BE2C (cell line): ENCODE data around the gene PTPRM.

ENCODE experiments used
- DNase-seq: peaks from one replicate; pipeline ENCODE4 v3.0.0-alpha.2; 2020
- H3K27me3 ChIP-seq: fragments of 250-450 bp; sonication (Bioruptor Pico); 2 replicates; pipeline ENCODE4 v1.5.1; 2020; ENCODE audit warnings: mild to moderate bottlenecking
- H3K36me3 ChIP-seq: fragments of 250-450 bp; sonication (Bioruptor Pico); 2 replicates; pipeline ENCODE4 v1.5.1; 2020; ENCODE audit warnings: mild to moderate bottlenecking
- H3K4me1 ChIP-seq: fragments of 250-450 bp; sonication (Bioruptor Pico); 2 replicates; pipeline ENCODE4 v1.5.1; 2020
- H3K4me3 ChIP-seq: 2 replicates; pipeline ENCODE4 v1.5.1; 2011; ENCODE audit warnings: low read depth, low read length
- H3K9me3 ChIP-seq: fragments of 250-450 bp; sonication (Bioruptor Pico); 2 replicates; pipeline ENCODE4 v1.5.1; 2020
- TF ChIP-seq, protein P1 (sequence below): IDR thresholded peaks from 2 replicates; pipeline ENCODE4 v1.5.1; 2012; ENCODE audit warnings: mild to moderate bottlenecking, low read depth, low read length

The PTPRM gene

DNA sequence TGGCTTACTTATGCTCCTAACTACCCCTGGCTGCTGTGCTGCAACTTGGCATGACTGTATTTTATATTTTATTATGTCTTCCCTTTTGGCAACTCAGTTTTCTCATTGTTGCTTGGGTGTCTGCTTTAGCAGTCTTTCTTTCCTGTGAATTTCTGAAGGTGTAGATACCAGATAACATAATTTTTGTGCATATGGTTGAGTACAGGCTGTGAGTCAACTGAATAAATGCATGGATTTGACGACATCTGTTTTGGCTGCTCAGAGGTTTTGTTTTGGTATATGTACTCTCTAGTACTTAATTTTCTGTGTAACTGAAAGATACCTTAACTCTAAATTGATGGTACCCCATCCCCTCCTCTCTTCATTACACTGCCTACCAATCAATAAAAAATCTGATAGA is 303.1 kb downstream of the PTPRM start:
- DNase-seq, result no peak

DNA sequence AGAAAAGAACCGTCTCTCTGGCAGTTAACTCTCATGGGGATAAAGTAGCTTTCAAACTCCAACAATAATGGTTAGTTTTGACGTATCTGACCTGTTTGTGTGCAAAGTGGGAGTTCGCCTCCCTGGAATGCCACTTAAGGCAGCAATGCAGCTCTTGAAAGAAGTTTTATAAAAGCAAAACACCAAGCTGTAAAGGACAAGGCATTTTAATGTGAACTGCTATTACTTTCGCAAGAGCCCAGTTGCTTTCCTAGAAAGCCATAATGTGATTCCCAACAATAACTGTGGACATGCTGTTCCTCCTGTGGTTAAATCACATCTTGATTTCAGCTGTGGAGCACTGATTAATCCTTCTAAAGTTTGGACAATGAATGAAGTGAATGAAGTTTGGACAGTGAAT is 303.7 kb downstream of the PTPRM start:
- H3K27me3 ChIP-seq, result no peaks in the 10 kb centered on the region
- H3K4me1 ChIP-seq, result no peaks in the 10 kb centered on the region
- no peaks in the 10 kb centered on the region for H3K9me3 ChIP-seq
- H3K36me3 ChIP-seq, result no peaks in the 10 kb centered on the region
- no peak overlapping the region for H3K4me3 ChIP-seq
- no peak for DNase-seq
- TF ChIP-seq, protein P1, sequence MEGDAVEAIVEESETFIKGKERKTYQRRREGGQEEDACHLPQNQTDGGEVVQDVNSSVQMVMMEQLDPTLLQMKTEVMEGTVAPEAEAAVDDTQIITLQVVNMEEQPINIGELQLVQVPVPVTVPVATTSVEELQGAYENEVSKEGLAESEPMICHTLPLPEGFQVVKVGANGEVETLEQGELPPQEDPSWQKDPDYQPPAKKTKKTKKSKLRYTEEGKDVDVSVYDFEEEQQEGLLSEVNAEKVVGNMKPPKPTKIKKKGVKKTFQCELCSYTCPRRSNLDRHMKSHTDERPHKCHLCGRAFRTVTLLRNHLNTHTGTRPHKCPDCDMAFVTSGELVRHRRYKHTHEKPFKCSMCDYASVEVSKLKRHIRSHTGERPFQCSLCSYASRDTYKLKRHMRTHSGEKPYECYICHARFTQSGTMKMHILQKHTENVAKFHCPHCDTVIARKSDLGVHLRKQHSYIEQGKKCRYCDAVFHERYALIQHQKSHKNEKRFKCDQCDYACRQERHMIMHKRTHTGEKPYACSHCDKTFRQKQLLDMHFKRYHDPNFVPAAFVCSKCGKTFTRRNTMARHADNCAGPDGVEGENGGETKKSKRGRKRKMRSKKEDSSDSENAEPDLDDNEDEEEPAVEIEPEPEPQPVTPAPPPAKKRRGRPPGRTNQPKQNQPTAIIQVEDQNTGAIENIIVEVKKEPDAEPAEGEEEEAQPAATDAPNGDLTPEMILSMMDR, result no peak

More for the DNA sequence above, 303.1 kb downstream of the PTPRM start:
- no peaks in the 10 kb centered on the region for H3K27me3 ChIP-seq
- TF ChIP-seq, protein P1, result no peak
- H3K4me1 ChIP-seq, result no peaks in the 10 kb centered on the region
- no peaks in the 10 kb centered on the region for H3K36me3 ChIP-seq
- H3K9me3 ChIP-seq, result no peaks in the 10 kb centered on the region
- no peak overlapping the region for H3K4me3 ChIP-seq

DNA sequence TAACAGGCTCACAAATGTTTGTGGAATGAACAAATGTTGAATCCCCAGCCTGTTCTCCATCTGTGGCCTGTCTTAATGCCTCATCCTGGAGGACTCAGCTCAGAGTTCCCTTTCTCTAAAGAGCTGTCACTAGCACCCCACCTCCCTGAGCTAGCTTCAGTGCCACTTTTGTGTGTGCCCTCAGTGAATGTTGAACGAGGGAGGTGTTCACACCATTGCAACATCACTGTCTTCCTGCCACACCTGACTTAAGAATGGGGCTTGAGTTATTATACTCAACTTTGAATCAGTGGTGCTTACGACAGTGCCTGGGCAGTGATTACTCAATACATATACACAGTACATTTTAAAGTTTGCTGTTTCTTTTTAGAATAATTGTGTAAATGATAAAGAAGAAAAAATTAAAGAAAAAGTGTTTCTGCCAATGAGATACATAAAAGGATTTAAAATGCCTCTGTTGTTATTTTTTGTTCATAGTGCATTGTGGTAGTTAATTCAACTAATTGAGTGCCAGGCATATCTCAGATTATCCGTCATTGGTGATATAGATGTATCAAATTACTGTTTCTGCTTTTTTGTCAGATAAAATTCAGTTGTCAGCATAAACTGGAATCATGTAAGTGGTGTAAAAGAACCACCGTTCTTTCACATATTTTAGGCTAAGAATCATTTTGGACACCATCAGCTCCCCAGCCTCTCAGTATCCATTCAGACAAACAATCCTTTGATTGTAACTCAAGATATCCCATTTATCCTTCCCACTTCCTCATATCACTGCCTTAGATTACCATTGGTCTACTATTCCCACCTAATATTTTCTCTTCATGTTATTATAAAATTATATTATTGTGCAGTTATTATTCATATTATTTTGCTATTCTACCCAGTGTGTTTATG is 304.7 kb downstream of the PTPRM start:
- DNase-seq, result no peak
- Histone ChIP-seq H3K4me3 (no peak overlapping the region), H3K9me3 (no peaks in the 10 kb centered on the region), H3K36me3 (no peaks in the 10 kb centered on the region), H3K27me3 (no peaks in the 10 kb centered on the region), H3K4me1 (no peaks in the 10 kb centered on the region)
- TF ChIP-seq, protein P1, result no peak

DNA sequence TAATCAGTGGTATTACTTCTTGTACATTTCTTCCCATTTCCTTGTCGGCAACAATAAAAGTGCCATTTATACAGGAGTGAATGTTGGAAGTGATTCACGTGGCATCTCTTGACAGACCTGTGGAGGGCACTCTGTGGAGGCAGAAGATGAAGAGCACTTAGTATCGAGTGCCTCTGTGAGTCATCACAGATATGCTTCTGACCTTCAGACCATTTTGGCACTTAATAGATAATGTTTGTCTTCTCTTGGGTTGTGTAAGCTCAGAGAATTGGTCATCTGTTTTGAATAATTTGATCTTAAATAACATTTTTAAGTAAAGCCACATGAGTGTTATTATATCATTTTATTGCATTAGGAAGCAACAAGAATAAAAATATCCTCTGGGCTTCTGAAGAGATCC is 305.5 kb downstream of the PTPRM start:
- no peaks in the 10 kb centered on the region for H3K36me3 ChIP-seq
- H3K4me3 ChIP-seq, result no peak overlapping the region
- TF ChIP-seq, protein P1, result no peak
- H3K4me1 ChIP-seq, result no peaks in the 10 kb centered on the region
- no peaks in the 10 kb centered on the region for H3K27me3 ChIP-seq
- no peaks in the 10 kb centered on the region for H3K9me3 ChIP-seq
- no peak for DNase-seq

DNA sequence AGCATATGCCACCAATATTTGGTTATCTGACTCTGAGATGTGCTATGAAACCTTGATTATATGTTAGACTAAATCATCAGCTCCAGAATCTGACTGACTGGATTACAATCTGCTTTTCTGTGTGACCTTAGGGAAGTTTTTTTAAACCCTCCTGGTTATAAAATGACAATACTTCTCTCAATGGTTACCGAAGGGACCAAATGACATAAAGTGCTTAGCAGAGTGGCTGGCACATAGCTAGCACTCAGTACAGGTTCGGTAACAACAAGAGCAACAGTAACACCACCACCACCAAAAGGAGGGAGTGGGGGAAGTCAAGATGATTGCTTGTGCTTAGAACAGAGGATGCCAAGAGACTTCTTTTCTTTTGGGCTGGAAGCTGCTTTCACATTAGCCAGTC is 306.2 kb downstream of the PTPRM start:
- no peaks in the 10 kb centered on the region for H3K4me1 ChIP-seq
- no peaks in the 10 kb centered on the region for H3K9me3 ChIP-seq
- H3K27me3 ChIP-seq, result no peaks in the 10 kb centered on the region
- H3K36me3 ChIP-seq, result no peaks in the 10 kb centered on the region
- no peak for DNase-seq
- no peak overlapping the region for H3K4me3 ChIP-seq
- TF ChIP-seq, protein P1, result no peak
